NT2/D1 (cell line): ENCODE results near the gene MTRF1.

Source experiments
- SUZ12 ChIP-seq: IDR thresholded peaks from 2 replicates; pipeline ENCODE4 v1.6.1; 2011; ENCODE audit not compliant: insufficient read length, insufficient read depth; ENCODE audit errors: extremely low read depth
- YY1 ChIP-seq: IDR thresholded peaks from 2 replicates; pipeline ENCODE4 v1.6.1; 2011; ENCODE audit not compliant: insufficient read length, insufficient read depth

GRCh38 chr13:41289463-41289881 is 26.1 kb upstream of the MTRF1 start:
- TF ChIP-seq SUZ12, result no peak
- TF ChIP-seq YY1, result no peak
